HUES64 (cell line): ENCODE results near the gene FXYD3.

Source experiments
- H3K27ac ChIP-seq: 2 replicates; pipeline ENCODE4 v1.7.0; 2013; ENCODE audit warnings: low read depth, low read length, inconsistent platforms
- H3K27me3 ChIP-seq: 2 replicates; pipeline ENCODE4 v1.6.1; 2013; ENCODE audit warnings: mild to moderate bottlenecking, low read length; ENCODE audit not compliant: insufficient read depth
- H3K36me3 ChIP-seq: 2 replicates; pipeline ENCODE4 v1.6.1; 2013; ENCODE audit warnings: mild to moderate bottlenecking, low read length; ENCODE audit not compliant: insufficient read depth
- H3K4me1 ChIP-seq: 2 replicates; pipeline ENCODE4 v1.6.1; 2013; ENCODE audit warnings: mild to moderate bottlenecking, low read length, moderate library complexity; ENCODE audit not compliant: insufficient read depth
- H3K4me3 ChIP-seq: 2 replicates; pipeline ENCODE4 v1.5.1; 2013; ENCODE audit warnings: mild to moderate bottlenecking, low read length, moderate library complexity
- H3K9ac ChIP-seq: 2 replicates; pipeline ENCODE4 v1.6.1; 2013; ENCODE audit warnings: mild to moderate bottlenecking, low read depth, low read length
- H3K9me3 ChIP-seq: 2 replicates; pipeline ENCODE4 v1.6.1; 2013; ENCODE audit warnings: low read depth, low read length; ENCODE audit not compliant: insufficient read depth
- WGBS: fragments of 150-250, 120-280 bp; methylation state at CpG from one replicate; pipeline ENCODE4 v1.1.7; 2013; ENCODE audit warnings: missing lambda C conversion rate; 5-methylcytosine and 5-hydroxymethylcytosine counted together

FXYD3 gene

GRCh38 chr19:35076026-35076370 is 39.6 kb upstream of the FXYD3 start:
- no peak overlapping the region for H3K4me3 ChIP-seq
- no peaks in the 10 kb centered on the region for H3K9me3 ChIP-seq
- H3K9ac ChIP-seq: no peak overlapping the region
- 91% methylated on average over 6 of the region's 6 CpGs for WGBS
- H3K27me3 ChIP-seq: no peaks in the 10 kb centered on the region
- no peak overlapping the region for H3K27ac ChIP-seq
- H3K36me3 ChIP-seq: no peaks in the 10 kb centered on the region
- no peaks in the 10 kb centered on the region for H3K4me1 ChIP-seq

GRCh38 chr19:35076657-35077056 is 39.0 kb upstream of the FXYD3 start:
- Histone ChIP-seq H3K9ac (no peak overlapping the region), H3K4me3 (no peak overlapping the region), H3K36me3 (no peaks in the 10 kb centered on the region), H3K4me1 (no peaks in the 10 kb centered on the region), H3K27me3 (no peaks in the 10 kb centered on the region), H3K9me3 (no peaks in the 10 kb centered on the region), H3K27ac (no peak overlapping the region)
- WGBS: 93% methylated on average over 8 of the region's 8 CpGs

GRCh38 chr19:35077411-35078223 is 38.0 kb upstream of the FXYD3 start:
- Histone ChIP-seq H3K4me3 (no peak overlapping the region), H3K9ac (no peak overlapping the region), H3K27me3 (no peaks in the 10 kb centered on the region), H3K27ac (no peak overlapping the region), H3K9me3 (no peaks in the 10 kb centered on the region), H3K36me3 (no peaks in the 10 kb centered on the region), H3K4me1 (no peaks in the 10 kb centered on the region)
- 93% methylated on average over 17 of the region's 17 CpGs for WGBS

- Histone ChIP-seq H3K9ac (no peak overlapping the region), H3K36me3 (no peaks in the 10 kb centered on the region), H3K4me1 (no peaks in the 10 kb centered on the region), H3K4me3 (no peak overlapping the region), H3K27me3 (no peaks in the 10 kb centered on the region), H3K27ac (no peak overlapping the region), H3K9me3 (no peaks in the 10 kb centered on the region)
- 94% methylated on average over 14 of the region's 14 CpGs for WGBS
Measured at GRCh38 chr19:35079826-35080225, 35.8 kb upstream of the FXYD3 start.

- H3K9ac ChIP-seq: no peak overlapping the region
- no peak overlapping the region for H3K4me3 ChIP-seq
- no peak overlapping the region for H3K27ac ChIP-seq
- no peaks in the 10 kb centered on the region for H3K36me3 ChIP-seq
- H3K9me3 ChIP-seq: no peaks in the 10 kb centered on the region
- no peaks in the 10 kb centered on the region for H3K4me1 ChIP-seq
- 92% methylated on average over 16 of the region's 16 CpGs for WGBS
- H3K27me3 ChIP-seq: no peaks in the 10 kb centered on the region
Measured at GRCh38 chr19:35080613-35081170, 34.9 kb upstream of the FXYD3 start.

- WGBS: 91% methylated on average over 6 of the region's 6 CpGs
- no peak overlapping the region for H3K4me3 ChIP-seq
- H3K36me3 ChIP-seq: no peaks in the 10 kb centered on the region
- no peaks in the 10 kb centered on the region for H3K9me3 ChIP-seq
- no peaks in the 10 kb centered on the region for H3K4me1 ChIP-seq
- H3K27ac ChIP-seq: no peak overlapping the region
- no peaks in the 10 kb centered on the region for H3K27me3 ChIP-seq
- H3K9ac ChIP-seq: no peak overlapping the region
Measured at GRCh38 chr19:35081201-35081600, 34.4 kb upstream of the FXYD3 start.

GRCh38 chr19:35083691-35084508 is 31.7 kb upstream of the FXYD3 start:
- 89% methylated on average over 15 of the region's 15 CpGs for WGBS
- peaks cover 2% of the 10 kb centered on the region; the same call in 1 of the 2 replicates for H3K4me1 ChIP-seq

GRCh38 chr19:35084509-35084762 is 31.2 kb upstream of the FXYD3 start:
- 80% methylated on average over 3 of the region's 3 CpGs for WGBS
- H3K4me3 ChIP-seq: no peak overlapping the region
- no peaks in the 10 kb centered on the region for H3K9me3 ChIP-seq
- H3K27ac ChIP-seq: no peak overlapping the region
- no peaks in the 10 kb centered on the region for H3K27me3 ChIP-seq
- H3K4me1 ChIP-seq: peaks cover 2% of the 10 kb centered on the region; the same call in 1 of the 2 replicates
- H3K36me3 ChIP-seq: no peaks in the 10 kb centered on the region
- no peak overlapping the region for H3K9ac ChIP-seq

More at GRCh38 chr19:35083691-35084508, 31.7 kb upstream of the FXYD3 start:
- H3K36me3 ChIP-seq: no peaks in the 10 kb centered on the region
- H3K27ac ChIP-seq: no peak overlapping the region
- H3K9me3 ChIP-seq: no peaks in the 10 kb centered on the region
- H3K9ac ChIP-seq: no peak overlapping the region
- H3K4me3 ChIP-seq: no peak overlapping the region
- no peaks in the 10 kb centered on the region for H3K27me3 ChIP-seq

- WGBS: 83% methylated on average over 6 of the region's 6 CpGs
- Histone ChIP-seq H3K4me3 (no peak overlapping the region), H3K27me3 (no peaks in the 10 kb centered on the region), H3K36me3 (no peaks in the 10 kb centered on the region), H3K9ac (no peak overlapping the region), H3K4me1 (peaks cover 8% of the 10 kb centered on the region), H3K9me3 (no peaks in the 10 kb centered on the region), H3K27ac (no peak overlapping the region)
Measured at GRCh38 chr19:35085947-35086346, 29.7 kb upstream of the FXYD3 start.

- 91% methylated on average over 8 of the region's 8 CpGs for WGBS
- Histone ChIP-seq H3K27ac (no peak overlapping the region), H3K4me1 (peaks cover 8% of the 10 kb centered on the region), H3K4me3 (no peak overlapping the region), H3K27me3 (no peaks in the 10 kb centered on the region; the same call in 1 of the 2 replicates), H3K9me3 (no peaks in the 10 kb centered on the region), H3K36me3 (no peaks in the 10 kb centered on the region), H3K9ac (no peak overlapping the region)
Measured at GRCh38 chr19:35086455-35086854, 29.2 kb upstream of the FXYD3 start.

- H3K4me1 ChIP-seq: peaks cover 8% of the 10 kb centered on the region
- H3K27ac ChIP-seq: no peak overlapping the region
- no peaks in the 10 kb centered on the region for H3K9me3 ChIP-seq
- no peak overlapping the region for H3K4me3 ChIP-seq
- H3K27me3 ChIP-seq: no peaks in the 10 kb centered on the region; the same call in 1 of the 2 replicates
- no peak overlapping the region for H3K9ac ChIP-seq
- no peaks in the 10 kb centered on the region for H3K36me3 ChIP-seq
Measured at GRCh38 chr19:35087393-35087792, 28.2 kb upstream of the FXYD3 start.
